HG03354 (cell line): ENCODE data around the gene WWTR1.

ENCODE experiments used
- ATAC-seq: cut with Tn5 transposase; IDR thresholded peaks from one replicate; pipeline ENCODE4 v1.9.1; 2021; ENCODE audit warnings: mild to moderate bottlenecking; ENCODE audit not compliant: unreplicated experiment, poor library complexity, severe bottlenecking

Gene WWTR1

GRCh38 chr3:149603126-149604074 is 54.4 kb downstream of the WWTR1 start:
- ATAC-seq, result no peak

- no peak for ATAC-seq
These were observed 57.2 kb downstream of the WWTR1 start for GRCh38 chr3:149600634-149601033.

- ATAC-seq, result no peak
These were observed 58.6 kb downstream of the WWTR1 start for GRCh38 chr3:149599236-149599635.

- no peak for ATAC-seq
These were observed 61.6 kb downstream of the WWTR1 start for GRCh38 chr3:149596134-149596770.

GRCh38 chr3:149593418-149594160 is 64.2 kb downstream of the WWTR1 start:
- no peak for ATAC-seq

- no peak for ATAC-seq
These were observed 65.0 kb downstream of the WWTR1 start for GRCh38 chr3:149592758-149593240.

GRCh38 chr3:149590691-149591441 is 67.0 kb downstream of the WWTR1 start:
- no peak for ATAC-seq

GRCh38 chr3:149589332-149589731 is 68.5 kb downstream of the WWTR1 start:
- ATAC-seq, result no peak

GRCh38 chr3:149588909-149589308 is 68.9 kb downstream of the WWTR1 start:
- ATAC-seq, result no peak

GRCh38 chr3:149587383-149587782 is 70.4 kb downstream of the WWTR1 start:
- ATAC-seq, result no peak

GRCh38 chr3:149586871-149587270 is 71.0 kb downstream of the WWTR1 start:
- no peak for ATAC-seq

GRCh38 chr3:149585401-149585726 is 72.5 kb downstream of the WWTR1 start:
- ATAC-seq, result peak; percentile 94

- no peak for ATAC-seq
These were observed 73.7 kb downstream of the WWTR1 start for GRCh38 chr3:149583921-149584635.

GRCh38 chr3:149582395-149582794 is 75.4 kb downstream of the WWTR1 start:
- ATAC-seq, result no peak

GRCh38 chr3:149581681-149582370 is 76.0 kb downstream of the WWTR1 start:
- ATAC-seq, result no peak

- ATAC-seq, result no peak
These were observed 76.6 kb downstream of the WWTR1 start for GRCh38 chr3:149581248-149581647.

GRCh38 chr3:149579838-149580542 is 77.8 kb downstream of the WWTR1 start:
- peak; percentile 63 for ATAC-seq

GRCh38 chr3:149579161-149579560 is 78.7 kb downstream of the WWTR1 start:
- no peak for ATAC-seq
